ENCODE results near the gene FGD6.

DNA sequence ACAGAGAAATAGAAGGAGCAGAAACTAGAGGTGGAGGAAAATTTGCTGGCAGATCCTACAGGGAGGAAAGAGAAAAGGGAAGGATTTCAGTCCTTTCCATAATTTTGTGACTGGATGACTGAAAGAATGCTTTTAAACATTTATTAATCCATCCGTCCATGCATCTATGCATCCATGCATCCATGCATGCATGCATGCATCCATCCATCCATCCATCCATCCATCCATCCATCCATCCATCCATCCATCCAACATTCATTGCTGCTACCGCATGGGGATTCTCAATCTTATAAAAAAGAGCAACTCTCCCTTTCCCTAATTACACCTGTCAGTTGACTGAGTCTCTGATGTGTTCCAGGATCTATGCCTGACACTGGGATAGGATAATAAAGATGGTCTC is 88.2 kb downstream of the FGD6 start:
- no peak for TF ChIP-seq POLR2AphosphoS5 (IDR thresholded peaks at IDR 0.05; ENCODE audit: low read depth, low read length)
- no peak for TF ChIP-seq TCF7L2 (IDR thresholded peaks at IDR 0.05; ENCODE audit: low read depth, low read length)
- TF ChIP-seq, protein P1, sequence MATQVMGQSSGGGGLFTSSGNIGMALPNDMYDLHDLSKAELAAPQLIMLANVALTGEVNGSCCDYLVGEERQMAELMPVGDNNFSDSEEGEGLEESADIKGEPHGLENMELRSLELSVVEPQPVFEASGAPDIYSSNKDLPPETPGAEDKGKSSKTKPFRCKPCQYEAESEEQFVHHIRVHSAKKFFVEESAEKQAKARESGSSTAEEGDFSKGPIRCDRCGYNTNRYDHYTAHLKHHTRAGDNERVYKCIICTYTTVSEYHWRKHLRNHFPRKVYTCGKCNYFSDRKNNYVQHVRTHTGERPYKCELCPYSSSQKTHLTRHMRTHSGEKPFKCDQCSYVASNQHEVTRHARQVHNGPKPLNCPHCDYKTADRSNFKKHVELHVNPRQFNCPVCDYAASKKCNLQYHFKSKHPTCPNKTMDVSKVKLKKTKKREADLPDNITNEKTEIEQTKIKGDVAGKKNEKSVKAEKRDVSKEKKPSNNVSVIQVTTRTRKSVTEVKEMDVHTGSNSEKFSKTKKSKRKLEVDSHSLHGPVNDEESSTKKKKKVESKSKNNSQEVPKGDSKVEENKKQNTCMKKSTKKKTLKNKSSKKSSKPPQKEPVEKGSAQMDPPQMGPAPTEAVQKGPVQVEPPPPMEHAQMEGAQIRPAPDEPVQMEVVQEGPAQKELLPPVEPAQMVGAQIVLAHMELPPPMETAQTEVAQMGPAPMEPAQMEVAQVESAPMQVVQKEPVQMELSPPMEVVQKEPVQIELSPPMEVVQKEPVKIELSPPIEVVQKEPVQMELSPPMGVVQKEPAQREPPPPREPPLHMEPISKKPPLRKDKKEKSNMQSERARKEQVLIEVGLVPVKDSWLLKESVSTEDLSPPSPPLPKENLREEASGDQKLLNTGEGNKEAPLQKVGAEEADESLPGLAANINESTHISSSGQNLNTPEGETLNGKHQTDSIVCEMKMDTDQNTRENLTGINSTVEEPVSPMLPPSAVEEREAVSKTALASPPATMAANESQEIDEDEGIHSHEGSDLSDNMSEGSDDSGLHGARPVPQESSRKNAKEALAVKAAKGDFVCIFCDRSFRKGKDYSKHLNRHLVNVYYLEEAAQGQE (IDR thresholded peaks at IDR 0.05; ENCODE audit: insufficient read depth in 1 of 2, low read depth in 2 of 2, low read length in 1 of 2) = no peak
- TF ChIP-seq, protein P2, sequence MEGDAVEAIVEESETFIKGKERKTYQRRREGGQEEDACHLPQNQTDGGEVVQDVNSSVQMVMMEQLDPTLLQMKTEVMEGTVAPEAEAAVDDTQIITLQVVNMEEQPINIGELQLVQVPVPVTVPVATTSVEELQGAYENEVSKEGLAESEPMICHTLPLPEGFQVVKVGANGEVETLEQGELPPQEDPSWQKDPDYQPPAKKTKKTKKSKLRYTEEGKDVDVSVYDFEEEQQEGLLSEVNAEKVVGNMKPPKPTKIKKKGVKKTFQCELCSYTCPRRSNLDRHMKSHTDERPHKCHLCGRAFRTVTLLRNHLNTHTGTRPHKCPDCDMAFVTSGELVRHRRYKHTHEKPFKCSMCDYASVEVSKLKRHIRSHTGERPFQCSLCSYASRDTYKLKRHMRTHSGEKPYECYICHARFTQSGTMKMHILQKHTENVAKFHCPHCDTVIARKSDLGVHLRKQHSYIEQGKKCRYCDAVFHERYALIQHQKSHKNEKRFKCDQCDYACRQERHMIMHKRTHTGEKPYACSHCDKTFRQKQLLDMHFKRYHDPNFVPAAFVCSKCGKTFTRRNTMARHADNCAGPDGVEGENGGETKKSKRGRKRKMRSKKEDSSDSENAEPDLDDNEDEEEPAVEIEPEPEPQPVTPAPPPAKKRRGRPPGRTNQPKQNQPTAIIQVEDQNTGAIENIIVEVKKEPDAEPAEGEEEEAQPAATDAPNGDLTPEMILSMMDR (IDR thresholded peaks at IDR 0.05) = no peak

Measured in Panc1 (cell line).